PC-3 (cell line): ENCODE measurements around the gene ITGA1. TPM values are rescaled to one million over a fixed set of nuclear protein-coding genes. Genes with fewer than 3 reads are reported as not detected.

Experiments
- ATAC-seq: fragments of 200-7000 bp; cut with Tn5 transposase; 2 replicates; pipeline ENCODE4 v1.9.1; 2020; ENCODE audit warnings: mild to moderate bottlenecking, moderate library complexity
- BruUV-seq: library from RNA; stranded (reverse); fragments of 400-500 nt; replicated peaks from 2 replicates; lab custom pipeline; 2021; lab: Mats Ljungman, UMichigan
- CTCF ChIA-PET: fragments of 300-600 bp; sonication (Branson Sonifier 250); formaldehyde crosslinking; loops from one replicate; lab custom pipeline; 2022; ENCODE audit warnings: antibody characterized with exemption; lab: Charles Lee
- POLR2A ChIA-PET: fragments of 300-600 bp; sonication (Branson Sonifier 250); formaldehyde crosslinking; loops from one replicate; lab custom pipeline; 2022; ENCODE audit warnings: antibody characterized with exemption; ENCODE audit not compliant: unreplicated experiment; lab: Charles Lee
- DNase-seq: peaks from one replicate; pipeline ENCODE4 v3.0.0-alpha.2; 2015
- H2AFZ ChIP-seq: fragments of 300-600 bp; sonication (generic); 2 replicates; pipeline ENCODE4 v1.6.0; 2016; ENCODE audit warnings: antibody characterized with exemption, low read length
- H3F3A ChIP-seq: fragments of 300-600 bp; sonication (generic); one replicate; pipeline ENCODE4 v1.6.0; 2017; ENCODE audit warnings: antibody characterized with exemption, low read length, control low read depth, mild to moderate bottlenecking; ENCODE audit not compliant: unreplicated experiment
- H3K27ac ChIP-seq: fragments of 300-600 bp; sonication (generic); 2 replicates; pipeline ENCODE4 v1.5.1; 2016; ENCODE audit warnings: mild to moderate bottlenecking, low read length
- H3K27me3 ChIP-seq: fragments of 300-600 bp; sonication (generic); 2 replicates; pipeline ENCODE4 v1.6.1; 2016; ENCODE audit warnings: low read length, mixed read lengths
- H3K36me3 ChIP-seq: fragments of 300-600 bp; sonication (generic); 2 replicates; pipeline ENCODE4 v1.6.1; 2016; ENCODE audit warnings: low read depth, mixed run types, low read length, mixed read lengths
- H3K4me1 ChIP-seq: fragments of 300-600 bp; sonication (generic); 2 replicates; pipeline ENCODE4 v1.5.1; 2016; ENCODE audit warnings: low read length; ENCODE audit not compliant: insufficient read depth
- H3K4me2 ChIP-seq: fragments of 300-600 bp; sonication (generic); 2 replicates; pipeline ENCODE4 v1.6.0; 2016; ENCODE audit warnings: low read length
- H3K4me3 ChIP-seq: fragments of 300-600 bp; sonication (generic); 2 replicates; pipeline ENCODE4 v1.5.1; 2016; ENCODE audit warnings: mild to moderate bottlenecking, low read length, mixed read lengths
- H3K79me2 ChIP-seq: fragments of 300-600 bp; sonication (generic); 2 replicates; pipeline ENCODE4 v1.6.1; 2017; ENCODE audit warnings: low read length, mixed read lengths
- H3K9ac ChIP-seq: fragments of 300-600 bp; sonication (generic); 2 replicates; pipeline ENCODE4 v1.6.0; 2016; ENCODE audit warnings: mild to moderate bottlenecking, low read length
- H3K9me2 ChIP-seq: fragments of 300-600 bp; sonication (generic); replicated peaks from 2 replicates; pipeline ENCODE4 v1.6.1; 2016; ENCODE audit warnings: mixed run types, low read length, mixed read lengths
- H3K9me3 ChIP-seq: fragments of 300-600 bp; sonication (generic); 2 replicates; pipeline ENCODE4 v1.6.1; 2016; ENCODE audit warnings: low read length, mixed read lengths
- H4K20me1 ChIP-seq: fragments of 300-600 bp; sonication (generic); 2 replicates; pipeline ENCODE4 v1.6.1; 2016; ENCODE audit warnings: low read length, mixed read lengths
- CTCF ChIP-seq: fragments of 300-600 bp; sonication (generic); conservative IDR thresholded peaks from 2 replicates; pipeline ENCODE4 v1.5.1; 2017; ENCODE audit warnings: antibody characterized with exemption, low read depth, mild to moderate bottlenecking, low read length
- EZH2 ChIP-seq: fragments of 300-600 bp; sonication (generic); IDR thresholded peaks from one replicate; pipeline ENCODE4 v1.6.1; 2017; ENCODE audit warnings: antibody characterized with exemption, mild to moderate bottlenecking, low read length; ENCODE audit not compliant: unreplicated experiment
- EZH2phosphoT487 ChIP-seq: fragments of 300-600 bp; sonication (generic); IDR thresholded peaks from 2 replicates; pipeline ENCODE4 v1.6.1; 2018; ENCODE audit warnings: mild to moderate bottlenecking, antibody characterized with exemption, low read length, borderline replicate concordance
- intact Hi-C: fragments of 100-400 bp; cut with micrococcal nuclease; formaldehyde crosslinking; loops from 2 replicates; pipeline ENCODE4 v1.9.0; 2023
- total RNA-seq: library from RNA; depleted of rRNA; stranded (reverse); fragments of >200 nt; gene quantifications from 2 replicates; pipeline ENCODE4 v1.2.3, GENCODE V29; 2014

Gene ITGA1
- total RNA-seq, 1 experiment from 2014 or later: 4.7 TPM

- no peak overlapping the region for H3K9ac ChIP-seq
- H3K9me2 ChIP-seq: no peaks in the 10 kb centered on the region
- peaks cover 29% of the 10 kb centered on the region for H3K4me1 ChIP-seq
- ATAC-seq (no peak), DNase-seq (no peak)
- no peaks in the 10 kb centered on the region for H3K79me2 ChIP-seq
- no peak for TF ChIP-seq CTCF
- no peak for TF ChIP-seq EZH2phosphoT487
- TF ChIP-seq EZH2: no peak
- no peak overlapping the region for H3K4me2 ChIP-seq
- CTCF ChIA-PET: no interaction called here
- H3K9me3 ChIP-seq: no peaks in the 10 kb centered on the region
- POLR2A ChIA-PET: no interaction called here
- BruUV-seq: no TSS peak
- no peak overlapping the region for H3K4me3 ChIP-seq
- H3K27me3 ChIP-seq: no peaks in the 10 kb centered on the region
- no peaks in the 10 kb centered on the region for H3F3A ChIP-seq
- H3K27ac ChIP-seq: no peak overlapping the region
- no peaks in the 10 kb centered on the region for H4K20me1 ChIP-seq
- intact Hi-C loops: loop anchor here (5.0 to 10.0 kb wide), 2 partner anchors 90 to 118 kb away; no protein-coding TSS in a partner anchor
- no peaks in the 10 kb centered on the region for H3K36me3 ChIP-seq
- H2AFZ ChIP-seq: no peak overlapping the region
Measured at GRCh38 chr5:52947208-52947607, 159.5 kb downstream of the ITGA1 start.

- Histone ChIP-seq H3K27me3 (no peaks in the 10 kb centered on the region), H3K4me2 (0 out of 2 replicates have a peak overlapping the region, but pooled peaks have one; percentile 16), H4K20me1 (no peaks in the 10 kb centered on the region), H3K36me3 (no peaks in the 10 kb centered on the region), H3K27ac (no peak overlapping the region), H3K9ac (no peak overlapping the region), H2AFZ (no peak overlapping the region), H3K4me3 (no peak overlapping the region), H3K9me3 (no peaks in the 10 kb centered on the region), H3F3A (no peaks in the 10 kb centered on the region), H3K79me2 (no peaks in the 10 kb centered on the region), H3K4me1 (peaks cover 29% of the 10 kb centered on the region), H3K9me2 (no peaks in the 10 kb centered on the region)
- no TSS peak for BruUV-seq
- intact Hi-C loops: loop anchor here (1.0 to 10.0 kb wide), 5 partner anchors 39 to 148 kb away; no protein-coding TSS in a partner anchor
- ChIA-PET CTCF (interaction anchor here (0.6 to 1.5 kb wide), 10 partner anchors 38 to 169 kb away, joined by 3 to 8 read pairs (median 4); partner anchors contain the start of genes ITGA2 and MOCS2), POLR2A (interaction anchor here (0.9 kb wide), 1 partner anchor 84 kb away, joined by 5 read pairs; no protein-coding TSS in a partner anchor)
- TF ChIP-seq CTCF: no peak
- TF ChIP-seq EZH2: no peak
- TF ChIP-seq EZH2phosphoT487: no peak
- no peak for ATAC-seq
- no peak for DNase-seq
Measured at GRCh38 chr5:52947851-52948250, 160.1 kb downstream of the ITGA1 start.
